WTC11 (cell line): Measurements from ENCODE around the gene SH2D6. TPM values are rescaled to one million over a fixed set of nuclear protein-coding genes. Genes with fewer than 3 reads are reported as not detected.

ENCODE experiments used
- ATAC-seq: fragments of 200-7000 bp; cut with Tn5 transposase; 2 replicates; pipeline ENCODE4 v1.10.0; 2021; ENCODE audit warnings: mild to moderate bottlenecking, moderate library complexity
- CTCF ChIA-PET: fragments of 300-600 bp; sonication (Branson Sonifier 250); formaldehyde crosslinking; loops from one replicate; lab custom pipeline; 2021; ENCODE audit warnings: antibody characterized with exemption; lab: Charles Lee
- POLR2A ChIA-PET: fragments of 350-600 bp; sonication (Branson Sonifier 250); formaldehyde crosslinking; loops from one replicate; lab custom pipeline; 2021; ENCODE audit warnings: antibody characterized with exemption; lab: Charles Lee
- DNase-seq: peaks from one replicate; pipeline ENCODE4 v3.0.0; 2021; ENCODE audit warnings: low spot score
- H3K27ac Mint-ChIP-seq: 2 replicates; pipeline ENCODE4 v1.8.0; 2021; ENCODE audit warnings: mixed read lengths
- H3K27me3 Mint-ChIP-seq: 2 replicates; pipeline ENCODE4 v1.8.0; 2021; ENCODE audit warnings: low read depth, mild to moderate bottlenecking, moderate library complexity, mixed read lengths
- H3K36me3 Mint-ChIP-seq: 2 replicates; pipeline ENCODE4 v1.8.0; 2021; ENCODE audit warnings: mixed read lengths
- H3K4me1 Mint-ChIP-seq: 2 replicates; pipeline ENCODE4 v1.8.0; 2022; ENCODE audit warnings: mixed read lengths
- H3K4me3 Mint-ChIP-seq: 2 replicates; pipeline ENCODE4 v1.8.0; 2021; ENCODE audit warnings: mild to moderate bottlenecking, moderate library complexity, mixed read lengths
- H3K9me3 Mint-ChIP-seq: 2 replicates; pipeline ENCODE4 v1.8.0; 2021; ENCODE audit warnings: mixed read lengths
- CREM ChIP-seq: sonication (generic); formaldehyde crosslinking; IDR thresholded peaks from 2 replicates; pipeline ENCODE4 v1.8.1; 2022; ENCODE audit warnings: mild to moderate bottlenecking, missing genetic modification reagents, moderate library complexity
- ELF4 ChIP-seq: sonication (generic); formaldehyde crosslinking; IDR thresholded peaks from 2 replicates; pipeline ENCODE4 v1.8.1; 2022; ENCODE audit warnings: low read depth, mild to moderate bottlenecking, moderate library complexity, missing genetic modification reagents
- EMX1 ChIP-seq: fragments of 250-450 bp; sonication (Bioruptor Pico); IDR thresholded peaks from 2 replicates; pipeline ENCODE4 v1.8.0; 2021; ENCODE audit warnings: mild to moderate bottlenecking
- FOXK1 ChIP-seq: sonication (generic); formaldehyde crosslinking; IDR thresholded peaks from 2 replicates; pipeline ENCODE4 v1.8.0; 2022; ENCODE audit warnings: mild to moderate bottlenecking, moderate library complexity, missing genetic modification reagents
- GTF2I ChIP-seq: fragments of 250-450 bp; sonication (Bioruptor Pico); conservative IDR thresholded peaks from 2 replicates; pipeline ENCODE4 v1.4.0; 2021; ENCODE audit warnings: mild to moderate bottlenecking
- RELA ChIP-seq: sonication (generic); formaldehyde crosslinking; IDR thresholded peaks from 2 replicates; pipeline ENCODE4 v1.8.1; 2022; ENCODE audit warnings: missing genetic modification reagents, mild to moderate bottlenecking, borderline replicate concordance
- SMAD4 ChIP-seq: sonication (generic); formaldehyde crosslinking; IDR thresholded peaks from 2 replicates; pipeline ENCODE4 v1.8.0; 2022; ENCODE audit warnings: mild to moderate bottlenecking, missing genetic modification reagents
- SP1 ChIP-seq: sonication (generic); formaldehyde crosslinking; conservative IDR thresholded peaks from 2 replicates; pipeline ENCODE4 v1.8.1; 2022; ENCODE audit warnings: missing genetic modification reagents
- USF1 ChIP-seq: sonication (generic); formaldehyde crosslinking; IDR thresholded peaks from 2 replicates; pipeline ENCODE4 v1.8.0; 2022; ENCODE audit warnings: mild to moderate bottlenecking, missing genetic modification reagents
- ZMAT4 ChIP-seq: fragments of 250-450 bp; sonication (Bioruptor Pico); IDR thresholded peaks from 2 replicates; pipeline ENCODE4 v1.9.0; 2021; ENCODE audit warnings: mild to moderate bottlenecking
- ZNF121 ChIP-seq: sonication (generic); formaldehyde crosslinking; IDR thresholded peaks from 2 replicates; pipeline ENCODE4 v1.8.0; 2023; ENCODE audit warnings: missing genetic modification reagents
- ZNF263 ChIP-seq: sonication (generic); formaldehyde crosslinking; IDR thresholded peaks from 2 replicates; pipeline ENCODE4 v1.8.1; 2022; ENCODE audit warnings: low read depth, mild to moderate bottlenecking, moderate library complexity, missing genetic modification reagents
- ZNF281 ChIP-seq: sonication (generic); formaldehyde crosslinking; IDR thresholded peaks from 2 replicates; pipeline ENCODE4 v1.8.0; 2023; ENCODE audit warnings: mild to moderate bottlenecking, missing genetic modification reagents
- ZNF416 ChIP-seq: fragments of 250-450 bp; sonication (Bioruptor Pico); IDR thresholded peaks from 2 replicates; pipeline ENCODE4 v1.9.0; 2021; ENCODE audit warnings: mild to moderate bottlenecking, inconsistent platforms
- ZNF423 ChIP-seq: fragments of 250-450 bp; sonication (Bioruptor Pico); IDR thresholded peaks from 2 replicates; pipeline ENCODE4 v2.1.2; 2022; ENCODE audit warnings: mild to moderate bottlenecking, moderate library complexity
- total RNA-seq: library from RNA; stranded (reverse); gene quantifications from 3 replicates; pipeline ENCODE4 v1.2.3, GENCODE V29; 2021
- TF ChIP-seq, protein P1 (sequence below): sonication (generic); formaldehyde crosslinking; IDR thresholded peaks from 2 replicates; pipeline ENCODE4 v1.8.0; 2022; ENCODE audit warnings: missing genetic modification reagents
- TF ChIP-seq, protein P2 (sequence below): sonication (generic); formaldehyde crosslinking; IDR thresholded peaks from 2 replicates; pipeline ENCODE4 v1.8.1; 2023; ENCODE audit warnings: mild to moderate bottlenecking, missing genetic modification reagents
- TF ChIP-seq, protein P3 (sequence below): sonication (generic); formaldehyde crosslinking; IDR thresholded peaks from 2 replicates; pipeline ENCODE4 v1.8.0; 2023; ENCODE audit warnings: missing genetic modification reagents, mild to moderate bottlenecking, borderline replicate concordance

Gene SH2D6
- total RNA-seq, 1 experiment from 2014 or later: 1.2 TPM

- TF ChIP-seq ZNF281 (CRISPR knock-in tag): no peak
- no peak for TF ChIP-seq EMX1
- no peak for TF ChIP-seq ZNF423
Measured at GRCh38 chr2:85400541-85401463, 17.7 kb upstream of the SH2D6 start (continued).

DNA sequence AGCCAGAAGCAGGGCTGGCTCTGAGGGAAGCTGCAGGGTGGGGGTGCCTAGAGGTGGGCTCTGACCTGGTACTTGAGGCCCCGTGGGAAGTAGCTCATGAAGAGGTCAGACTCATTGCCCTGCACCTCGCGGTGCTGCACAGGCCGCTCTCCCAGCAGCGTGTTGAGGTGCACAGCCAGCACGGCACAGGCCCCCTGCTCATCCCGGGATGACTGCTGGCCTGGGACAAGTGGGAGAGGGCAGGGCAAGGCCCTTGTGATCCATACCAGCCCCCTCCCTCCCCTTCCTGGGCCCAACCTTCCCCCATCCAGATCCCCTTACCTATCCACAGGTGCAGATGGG lies 17.1 kb upstream of the SH2D6 start:
- ATAC-seq (no peak), DNase-seq (no peak)
- H3K27ac Mint-ChIP-seq: no peak overlapping the region
- peaks cover 9% of the 10 kb centered on the region for H3K4me1 Mint-ChIP-seq
- peaks cover 6% of the 10 kb centered on the region; the same call in 1 of the 2 replicates for H3K9me3 Mint-ChIP-seq
- no peaks in the 10 kb centered on the region for H3K27me3 Mint-ChIP-seq
- ChIA-PET POLR2A (interaction anchor here (0.8 to 1.5 kb wide), 2 partner anchors 8 to 18 kb away, joined by 3 read pairs; partner anchors contain the start of gene CAPG), CTCF (no interaction called here)
- H3K4me3 Mint-ChIP-seq: no peak overlapping the region
- H3K36me3 Mint-ChIP-seq: peaks cover 52% of the 10 kb centered on the region
- no peak for TF ChIP-seq CREM (CRISPR knock-in tag)
- TF ChIP-seq ELF4: no peak
- TF ChIP-seq EMX1: no peak
- TF ChIP-seq ZNF263 (CRISPR knock-in tag): no peak
- no peak for TF ChIP-seq GTF2I (CRISPR knock-in tag)
- TF ChIP-seq, protein P1, sequence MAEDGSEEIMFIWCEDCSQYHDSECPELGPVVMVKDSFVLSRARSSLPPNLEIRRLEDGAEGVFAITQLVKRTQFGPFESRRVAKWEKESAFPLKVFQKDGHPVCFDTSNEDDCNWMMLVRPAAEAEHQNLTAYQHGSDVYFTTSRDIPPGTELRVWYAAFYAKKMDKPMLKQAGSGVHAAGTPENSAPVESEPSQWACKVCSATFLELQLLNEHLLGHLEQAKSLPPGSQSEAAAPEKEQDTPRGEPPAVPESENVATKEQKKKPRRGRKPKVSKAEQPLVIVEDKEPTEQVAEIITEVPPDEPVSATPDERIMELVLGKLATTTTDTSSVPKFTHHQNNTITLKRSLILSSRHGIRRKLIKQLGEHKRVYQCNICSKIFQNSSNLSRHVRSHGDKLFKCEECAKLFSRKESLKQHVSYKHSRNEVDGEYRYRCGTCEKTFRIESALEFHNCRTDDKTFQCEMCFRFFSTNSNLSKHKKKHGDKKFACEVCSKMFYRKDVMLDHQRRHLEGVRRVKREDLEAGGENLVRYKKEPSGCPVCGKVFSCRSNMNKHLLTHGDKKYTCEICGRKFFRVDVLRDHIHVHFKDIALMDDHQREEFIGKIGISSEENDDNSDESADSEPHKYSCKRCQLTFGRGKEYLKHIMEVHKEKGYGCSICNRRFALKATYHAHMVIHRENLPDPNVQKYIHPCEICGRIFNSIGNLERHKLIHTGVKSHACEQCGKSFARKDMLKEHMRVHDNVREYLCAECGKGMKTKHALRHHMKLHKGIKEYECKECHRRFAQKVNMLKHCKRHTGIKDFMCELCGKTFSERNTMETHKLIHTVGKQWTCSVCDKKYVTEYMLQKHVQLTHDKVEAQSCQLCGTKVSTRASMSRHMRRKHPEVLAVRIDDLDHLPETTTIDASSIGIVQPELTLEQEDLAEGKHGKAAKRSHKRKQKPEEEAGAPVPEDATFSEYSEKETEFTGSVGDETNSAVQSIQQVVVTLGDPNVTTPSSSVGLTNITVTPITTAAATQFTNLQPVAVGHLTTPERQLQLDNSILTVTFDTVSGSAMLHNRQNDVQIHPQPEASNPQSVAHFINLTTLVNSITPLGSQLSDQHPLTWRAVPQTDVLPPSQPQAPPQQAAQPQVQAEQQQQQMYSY: no peak
- TF ChIP-seq FOXK1: no peak
- TF ChIP-seq ZMAT4 (CRISPR knock-in tag): no peak
- TF ChIP-seq SP1 (CRISPR knock-in tag): no peak
- no peak for TF ChIP-seq USF1 (CRISPR knock-in tag)
- no peak for TF ChIP-seq ZNF416
- no peak for TF ChIP-seq ZNF281 (CRISPR knock-in tag)
- no peak for TF ChIP-seq RELA (CRISPR knock-in tag)
- TF ChIP-seq, protein P2, sequence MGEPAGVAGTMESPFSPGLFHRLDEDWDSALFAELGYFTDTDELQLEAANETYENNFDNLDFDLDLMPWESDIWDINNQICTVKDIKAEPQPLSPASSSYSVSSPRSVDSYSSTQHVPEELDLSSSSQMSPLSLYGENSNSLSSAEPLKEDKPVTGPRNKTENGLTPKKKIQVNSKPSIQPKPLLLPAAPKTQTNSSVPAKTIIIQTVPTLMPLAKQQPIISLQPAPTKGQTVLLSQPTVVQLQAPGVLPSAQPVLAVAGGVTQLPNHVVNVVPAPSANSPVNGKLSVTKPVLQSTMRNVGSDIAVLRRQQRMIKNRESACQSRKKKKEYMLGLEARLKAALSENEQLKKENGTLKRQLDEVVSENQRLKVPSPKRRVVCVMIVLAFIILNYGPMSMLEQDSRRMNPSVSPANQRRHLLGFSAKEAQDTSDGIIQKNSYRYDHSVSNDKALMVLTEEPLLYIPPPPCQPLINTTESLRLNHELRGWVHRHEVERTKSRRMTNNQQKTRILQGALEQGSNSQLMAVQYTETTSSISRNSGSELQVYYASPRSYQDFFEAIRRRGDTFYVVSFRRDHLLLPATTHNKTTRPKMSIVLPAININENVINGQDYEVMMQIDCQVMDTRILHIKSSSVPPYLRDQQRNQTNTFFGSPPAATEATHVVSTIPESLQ (CRISPR knock-in tag): no peak
- TF ChIP-seq SMAD4: no peak
- no peak for TF ChIP-seq ZNF121 (CRISPR knock-in tag)
- TF ChIP-seq, protein P3, sequence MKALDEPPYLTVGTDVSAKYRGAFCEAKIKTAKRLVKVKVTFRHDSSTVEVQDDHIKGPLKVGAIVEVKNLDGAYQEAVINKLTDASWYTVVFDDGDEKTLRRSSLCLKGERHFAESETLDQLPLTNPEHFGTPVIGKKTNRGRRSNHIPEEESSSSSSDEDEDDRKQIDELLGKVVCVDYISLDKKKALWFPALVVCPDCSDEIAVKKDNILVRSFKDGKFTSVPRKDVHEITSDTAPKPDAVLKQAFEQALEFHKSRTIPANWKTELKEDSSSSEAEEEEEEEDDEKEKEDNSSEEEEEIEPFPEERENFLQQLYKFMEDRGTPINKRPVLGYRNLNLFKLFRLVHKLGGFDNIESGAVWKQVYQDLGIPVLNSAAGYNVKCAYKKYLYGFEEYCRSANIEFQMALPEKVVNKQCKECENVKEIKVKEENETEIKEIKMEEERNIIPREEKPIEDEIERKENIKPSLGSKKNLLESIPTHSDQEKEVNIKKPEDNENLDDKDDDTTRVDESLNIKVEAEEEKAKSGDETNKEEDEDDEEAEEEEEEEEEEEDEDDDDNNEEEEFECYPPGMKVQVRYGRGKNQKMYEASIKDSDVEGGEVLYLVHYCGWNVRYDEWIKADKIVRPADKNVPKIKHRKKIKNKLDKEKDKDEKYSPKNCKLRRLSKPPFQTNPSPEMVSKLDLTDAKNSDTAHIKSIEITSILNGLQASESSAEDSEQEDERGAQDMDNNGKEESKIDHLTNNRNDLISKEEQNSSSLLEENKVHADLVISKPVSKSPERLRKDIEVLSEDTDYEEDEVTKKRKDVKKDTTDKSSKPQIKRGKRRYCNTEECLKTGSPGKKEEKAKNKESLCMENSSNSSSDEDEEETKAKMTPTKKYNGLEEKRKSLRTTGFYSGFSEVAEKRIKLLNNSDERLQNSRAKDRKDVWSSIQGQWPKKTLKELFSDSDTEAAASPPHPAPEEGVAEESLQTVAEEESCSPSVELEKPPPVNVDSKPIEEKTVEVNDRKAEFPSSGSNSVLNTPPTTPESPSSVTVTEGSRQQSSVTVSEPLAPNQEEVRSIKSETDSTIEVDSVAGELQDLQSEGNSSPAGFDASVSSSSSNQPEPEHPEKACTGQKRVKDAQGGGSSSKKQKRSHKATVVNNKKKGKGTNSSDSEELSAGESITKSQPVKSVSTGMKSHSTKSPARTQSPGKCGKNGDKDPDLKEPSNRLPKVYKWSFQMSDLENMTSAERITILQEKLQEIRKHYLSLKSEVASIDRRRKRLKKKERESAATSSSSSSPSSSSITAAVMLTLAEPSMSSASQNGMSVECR (CRISPR knock-in tag): no peak
